PFSK-1 (cell line): ENCODE results near the gene ZNF777.

ENCODE experiments used
- FOXP2 ChIP-seq: optimal IDR thresholded peaks from 2 replicates; pipeline ENCODE3; 2011; ENCODE audit warnings: borderline replicate concordance, control low read depth, inconsistent platforms; ENCODE audit not compliant: insufficient read depth; ENCODE audit errors: extremely low read length, extremely low read depth
- POLR2AphosphoS5 ChIP-seq: IDR thresholded peaks from 2 replicates; pipeline ENCODE4 v1.6.1; 2012; ENCODE audit warnings: low read depth, mild to moderate bottlenecking, control low read depth, low read length, moderate library complexity
- SIN3A ChIP-seq: IDR thresholded peaks from 2 replicates; pipeline ENCODE4 v1.6.1; 2012; ENCODE audit warnings: mild to moderate bottlenecking, low read length, moderate library complexity, borderline replicate concordance; ENCODE audit not compliant: insufficient read depth
- TAF1 ChIP-seq: IDR thresholded peaks from 2 replicates; pipeline ENCODE4 v1.6.1; 2012; ENCODE audit warnings: low read length, control low read depth, borderline replicate concordance; ENCODE audit not compliant: insufficient read depth
- TF ChIP-seq, protein P1 (sequence below), 2 experiments: IDR thresholded peaks; 2 replicates each; pipeline versions ENCODE4 v1.6.1 to v1.8.0; 2011 to 2012; ENCODE audit warnings: low read depth in 2 of 2, low read length in 2 of 2, control low read depth in 1 of 2, inconsistent platforms in 1 of 2, mild to moderate bottlenecking in 1 of 2, moderate library complexity in 1 of 2; ENCODE audit not compliant: insufficient read depth in 1 of 2

GRCh38 chr7:149476791-149477190, 15.9 kb upstream of the ZNF777 start:
- TF ChIP-seq POLR2AphosphoS5 (no peak), TAF1 (no peak), SIN3A (no peak), FOXP2 (no peak)
- TF ChIP-seq, protein P1, sequence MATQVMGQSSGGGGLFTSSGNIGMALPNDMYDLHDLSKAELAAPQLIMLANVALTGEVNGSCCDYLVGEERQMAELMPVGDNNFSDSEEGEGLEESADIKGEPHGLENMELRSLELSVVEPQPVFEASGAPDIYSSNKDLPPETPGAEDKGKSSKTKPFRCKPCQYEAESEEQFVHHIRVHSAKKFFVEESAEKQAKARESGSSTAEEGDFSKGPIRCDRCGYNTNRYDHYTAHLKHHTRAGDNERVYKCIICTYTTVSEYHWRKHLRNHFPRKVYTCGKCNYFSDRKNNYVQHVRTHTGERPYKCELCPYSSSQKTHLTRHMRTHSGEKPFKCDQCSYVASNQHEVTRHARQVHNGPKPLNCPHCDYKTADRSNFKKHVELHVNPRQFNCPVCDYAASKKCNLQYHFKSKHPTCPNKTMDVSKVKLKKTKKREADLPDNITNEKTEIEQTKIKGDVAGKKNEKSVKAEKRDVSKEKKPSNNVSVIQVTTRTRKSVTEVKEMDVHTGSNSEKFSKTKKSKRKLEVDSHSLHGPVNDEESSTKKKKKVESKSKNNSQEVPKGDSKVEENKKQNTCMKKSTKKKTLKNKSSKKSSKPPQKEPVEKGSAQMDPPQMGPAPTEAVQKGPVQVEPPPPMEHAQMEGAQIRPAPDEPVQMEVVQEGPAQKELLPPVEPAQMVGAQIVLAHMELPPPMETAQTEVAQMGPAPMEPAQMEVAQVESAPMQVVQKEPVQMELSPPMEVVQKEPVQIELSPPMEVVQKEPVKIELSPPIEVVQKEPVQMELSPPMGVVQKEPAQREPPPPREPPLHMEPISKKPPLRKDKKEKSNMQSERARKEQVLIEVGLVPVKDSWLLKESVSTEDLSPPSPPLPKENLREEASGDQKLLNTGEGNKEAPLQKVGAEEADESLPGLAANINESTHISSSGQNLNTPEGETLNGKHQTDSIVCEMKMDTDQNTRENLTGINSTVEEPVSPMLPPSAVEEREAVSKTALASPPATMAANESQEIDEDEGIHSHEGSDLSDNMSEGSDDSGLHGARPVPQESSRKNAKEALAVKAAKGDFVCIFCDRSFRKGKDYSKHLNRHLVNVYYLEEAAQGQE (IDR thresholded peaks at IDR 0.05; ENCODE audit: insufficient read depth in 1 of 2, low read depth in 2 of 2, low read length in 2 of 2) = no peak
